Ishikawa (cell line): Measurements from ENCODE around the gene DDN.

Experiments
- CEBPB ChIP-seq: IDR thresholded peaks from 2 replicates; pipeline ENCODE4 v1.6.1; 2012
- CREB1 ChIP-seq: IDR thresholded peaks from 2 replicates; pipeline ENCODE4 v1.6.1; 2012; ENCODE audit warnings: low read depth
- EGR1 ChIP-seq: IDR thresholded peaks from 2 replicates; pipeline ENCODE4 v1.6.1; 2012
- EP300 ChIP-seq: IDR thresholded peaks from 2 replicates; pipeline ENCODE4 v1.6.1; 2012; ENCODE audit warnings: borderline replicate concordance
- FOXM1 ChIP-seq: IDR thresholded peaks from 2 replicates; pipeline ENCODE4 v1.6.1; 2012; ENCODE audit warnings: low read depth, borderline replicate concordance
- NFIC ChIP-seq: IDR thresholded peaks from 2 replicates; pipeline ENCODE4 v1.6.1; 2012
- RAD21 ChIP-seq: IDR thresholded peaks from 2 replicates; pipeline ENCODE4 v1.6.1; 2012; ENCODE audit warnings: low read depth
- TAF1 ChIP-seq: IDR thresholded peaks from 2 replicates; pipeline ENCODE4 v1.6.1; 2012; ENCODE audit warnings: low read depth, mild to moderate bottlenecking
- TCF12 ChIP-seq: IDR thresholded peaks from 2 replicates; pipeline ENCODE4 v1.6.1; 2012; ENCODE audit warnings: low read depth
- TEAD4 ChIP-seq: IDR thresholded peaks from 2 replicates; pipeline ENCODE4 v1.6.1; 2012
- USF1 ChIP-seq: IDR thresholded peaks from 2 replicates; pipeline ENCODE4 v1.6.1; 2012
- YY1 ChIP-seq: IDR thresholded peaks from 2 replicates; pipeline ENCODE4 v1.6.1; 2012; ENCODE audit warnings: low read depth
- ZBTB7A ChIP-seq: IDR thresholded peaks from 2 replicates; pipeline ENCODE4 v1.6.1; 2012; ENCODE audit warnings: low read depth
- TF ChIP-seq, protein P1 (sequence below): IDR thresholded peaks from 2 replicates; pipeline ENCODE4 v1.6.1; 2012; ENCODE audit warnings: low read depth, mild to moderate bottlenecking
- TF ChIP-seq, protein P2 (sequence below): IDR thresholded peaks from 2 replicates; pipeline ENCODE4 v1.6.1; 2012

The DDN gene

GRCh38 chr12:48969160-48969771 lies 29.9 kb downstream of the DDN start:
- TF ChIP-seq EGR1 (no peak), ZBTB7A (no peak)
- TF ChIP-seq, protein P1, sequence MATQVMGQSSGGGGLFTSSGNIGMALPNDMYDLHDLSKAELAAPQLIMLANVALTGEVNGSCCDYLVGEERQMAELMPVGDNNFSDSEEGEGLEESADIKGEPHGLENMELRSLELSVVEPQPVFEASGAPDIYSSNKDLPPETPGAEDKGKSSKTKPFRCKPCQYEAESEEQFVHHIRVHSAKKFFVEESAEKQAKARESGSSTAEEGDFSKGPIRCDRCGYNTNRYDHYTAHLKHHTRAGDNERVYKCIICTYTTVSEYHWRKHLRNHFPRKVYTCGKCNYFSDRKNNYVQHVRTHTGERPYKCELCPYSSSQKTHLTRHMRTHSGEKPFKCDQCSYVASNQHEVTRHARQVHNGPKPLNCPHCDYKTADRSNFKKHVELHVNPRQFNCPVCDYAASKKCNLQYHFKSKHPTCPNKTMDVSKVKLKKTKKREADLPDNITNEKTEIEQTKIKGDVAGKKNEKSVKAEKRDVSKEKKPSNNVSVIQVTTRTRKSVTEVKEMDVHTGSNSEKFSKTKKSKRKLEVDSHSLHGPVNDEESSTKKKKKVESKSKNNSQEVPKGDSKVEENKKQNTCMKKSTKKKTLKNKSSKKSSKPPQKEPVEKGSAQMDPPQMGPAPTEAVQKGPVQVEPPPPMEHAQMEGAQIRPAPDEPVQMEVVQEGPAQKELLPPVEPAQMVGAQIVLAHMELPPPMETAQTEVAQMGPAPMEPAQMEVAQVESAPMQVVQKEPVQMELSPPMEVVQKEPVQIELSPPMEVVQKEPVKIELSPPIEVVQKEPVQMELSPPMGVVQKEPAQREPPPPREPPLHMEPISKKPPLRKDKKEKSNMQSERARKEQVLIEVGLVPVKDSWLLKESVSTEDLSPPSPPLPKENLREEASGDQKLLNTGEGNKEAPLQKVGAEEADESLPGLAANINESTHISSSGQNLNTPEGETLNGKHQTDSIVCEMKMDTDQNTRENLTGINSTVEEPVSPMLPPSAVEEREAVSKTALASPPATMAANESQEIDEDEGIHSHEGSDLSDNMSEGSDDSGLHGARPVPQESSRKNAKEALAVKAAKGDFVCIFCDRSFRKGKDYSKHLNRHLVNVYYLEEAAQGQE, result no peak

DNA sequence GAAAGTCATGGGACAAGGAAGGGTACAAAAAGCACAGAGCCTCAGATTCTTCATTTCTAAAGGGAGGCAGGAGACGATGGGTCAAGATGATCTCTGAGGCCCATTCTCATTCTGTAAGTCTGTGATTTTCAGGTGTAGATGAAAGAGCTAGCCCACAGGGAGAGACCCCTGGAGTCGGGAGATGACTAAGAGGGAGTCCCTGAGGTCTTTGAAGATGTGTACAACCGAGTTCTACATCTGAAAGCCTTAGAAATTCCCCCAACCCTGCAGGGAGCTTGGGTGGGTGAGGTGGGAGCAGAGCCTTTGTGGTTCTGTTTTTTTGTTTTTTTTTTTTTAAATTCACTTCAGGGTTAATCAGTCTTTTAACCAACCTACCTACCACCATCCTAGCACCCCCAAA lies 30.7 kb downstream of the DDN start:
- TF ChIP-seq ZBTB7A, result no peak
- no peak for TF ChIP-seq EP300
- no peak for TF ChIP-seq FOXM1
- no peak for TF ChIP-seq CEBPB
- TF ChIP-seq, protein P2, sequence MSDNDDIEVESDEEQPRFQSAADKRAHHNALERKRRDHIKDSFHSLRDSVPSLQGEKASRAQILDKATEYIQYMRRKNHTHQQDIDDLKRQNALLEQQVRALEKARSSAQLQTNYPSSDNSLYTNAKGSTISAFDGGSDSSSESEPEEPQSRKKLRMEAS, result no peak
- no peak for TF ChIP-seq YY1
- no peak for TF ChIP-seq NFIC
- TF ChIP-seq TEAD4, result no peak
- no peak for TF ChIP-seq RAD21
- TF ChIP-seq USF1, result no peak
- no peak for TF ChIP-seq TCF12
- no peak for TF ChIP-seq EGR1
- TF ChIP-seq CREB1, result no peak
- TF ChIP-seq, protein P1, result no peak

- TF ChIP-seq ZBTB7A, result no peak
- TF ChIP-seq, protein P1, result no peak
- TF ChIP-seq USF1, result no peak
- TF ChIP-seq CREB1, result no peak
- no peak for TF ChIP-seq TAF1
- no peak for TF ChIP-seq YY1
- no peak for TF ChIP-seq RAD21
- TF ChIP-seq, protein P2, result no peak
- no peak for TF ChIP-seq FOXM1
- no peak for TF ChIP-seq TEAD4
- no peak for TF ChIP-seq TCF12
- TF ChIP-seq CEBPB, result no peak
- no peak for TF ChIP-seq NFIC
These were observed 31.2 kb downstream of the DDN start for GRCh38 chr12:48967991-48968390.

DNA sequence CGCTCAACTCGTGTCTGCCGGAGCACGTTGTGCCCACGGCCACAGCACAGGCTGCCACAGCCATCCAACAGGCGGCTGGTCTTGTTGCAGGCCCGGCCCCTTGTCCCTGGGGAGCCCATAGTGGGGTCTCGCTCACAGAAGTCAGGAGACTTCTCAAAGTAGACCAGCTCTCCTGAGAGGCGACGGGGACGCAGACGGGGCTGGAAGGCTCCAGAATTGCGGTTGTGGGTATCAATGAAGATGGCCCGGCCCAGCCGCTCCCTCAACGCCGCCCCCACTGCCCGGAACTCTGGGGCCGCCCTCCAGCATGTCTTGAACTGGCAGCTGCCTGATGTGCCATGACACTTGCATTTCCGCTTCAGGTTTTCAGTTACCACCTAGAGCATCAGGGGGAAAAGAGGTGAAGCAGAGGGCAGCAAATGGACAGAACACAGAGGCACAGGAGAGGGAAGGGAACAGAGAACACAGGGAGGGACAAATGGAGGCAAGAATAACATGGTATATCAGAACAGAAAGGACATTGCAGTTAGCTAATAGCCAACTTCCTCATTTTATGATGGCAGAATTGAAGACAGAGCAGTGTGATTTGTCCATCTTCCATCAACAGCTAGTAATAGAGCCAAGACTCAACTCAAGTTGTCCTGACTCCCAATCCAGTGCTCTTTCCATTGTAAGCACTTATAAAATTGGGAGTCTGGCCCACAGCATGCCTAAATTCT lies 32.8 kb downstream of the DDN start:
- no peak for TF ChIP-seq EGR1
- TF ChIP-seq CEBPB, result no peak
- TF ChIP-seq YY1, result no peak
- TF ChIP-seq USF1, result no peak
- TF ChIP-seq NFIC, result no peak
- no peak for TF ChIP-seq EP300
- TF ChIP-seq TAF1, result no peak
- no peak for TF ChIP-seq ZBTB7A
- TF ChIP-seq, protein P2, result no peak
- no peak for TF ChIP-seq TEAD4
- TF ChIP-seq CREB1, result no peak
- TF ChIP-seq FOXM1, result no peak
